Gastroesophageal sphincter (tissue), 4 donors: ENCODE results near the gene RNASE8. TPM values are rescaled to one million over a fixed set of nuclear protein-coding genes. Genes with fewer than 3 reads are reported as not detected.

ENCODE experiments used
- ATAC-seq: fragments of 150-250 bp; one replicate; pipeline ENCODE4 v1.9.1; 2016; ENCODE audit warnings: mild to moderate bottlenecking, moderate library complexity
- H3K27ac ChIP-seq, 4 donors: fragments of 200-600 bp; sonication (generic) in 3 of 4; 1 replicate in 3 of 4; 2 replicates in 1 of 4; pipeline ENCODE4 v1.5.1; 2016 to 2019
- H3K27me3 ChIP-seq: fragments of 200-600 bp; sonication (generic); one replicate; pipeline ENCODE4 v1.5.1; 2019
- H3K36me3 ChIP-seq, 2 donors: fragments of 200-600 bp; sonication (generic); one replicate each; pipeline ENCODE4 v1.5.1; 2019; ENCODE audit warnings: control low read depth in 1 of 2
- H3K4me1 ChIP-seq, 3 donors: fragments of 200-600 bp; sonication (generic); 1 replicate in 2 of 3; 2 replicates in 1 of 3; pipeline ENCODE4 v1.5.1; 2016 to 2019; ENCODE audit warnings: control low read depth in 2 of 3
- H3K4me3 ChIP-seq, 2 donors: fragments of 200-600 bp; sonication (generic); one replicate each; pipeline ENCODE4 v1.5.1; 2019; ENCODE audit warnings: mild to moderate bottlenecking in 1 of 2, moderate library complexity in 1 of 2
- H3K9me3 ChIP-seq, 3 donors: fragments of 200-600 bp; sonication (generic); one replicate each; pipeline ENCODE4 v1.5.1; 2017 to 2019; ENCODE audit warnings: control low read depth in 2 of 3
- CTCF ChIP-seq, 4 experiments: fragments of 200-600 bp in 2 of 4; fragments of 450-650 bp in 2 of 4; sonication (generic) in 1 of 4; IDR thresholded peaks; one replicate each; pipeline ENCODE4 v1.5.1; 2017 to 2019; ENCODE audit warnings: antibody characterized with exemption in 4 of 4, mild to moderate bottlenecking in 2 of 4, moderate library complexity in 2 of 4
- EP300 ChIP-seq: sonication (generic); formaldehyde crosslinking; IDR thresholded peaks from one replicate; pipeline ENCODE4 v1.6.1; 2017; ENCODE audit warnings: antibody characterized with exemption, mild to moderate bottlenecking
- POLR2A ChIP-seq, 2 donors: fragments of 450-650 bp; IDR thresholded peaks; one replicate each; pipeline ENCODE4 v1.6.1; 2017; ENCODE audit warnings: antibody characterized with exemption in 2 of 2, mild to moderate bottlenecking in 2 of 2, moderate library complexity in 1 of 2
- POLR2AphosphoS5 ChIP-seq: sonication (generic); formaldehyde crosslinking; IDR thresholded peaks from one replicate; pipeline ENCODE4 v1.6.1; 2017; ENCODE audit warnings: antibody characterized with exemption
- WGBS, 2 donors: methylation state at CpG; one replicate each; pipeline ENCODE4 v1.1.5; 2018; ENCODE audit warnings: low coverage in 1 of 2; 5-methylcytosine and 5-hydroxymethylcytosine counted together
- total RNA-seq, 4 donors: library from RNA; depleted of rRNA; stranded (reverse); fragments of >200 nt; gene quantifications; one replicate each; pipeline ENCODE4 v1.1.0, GENCODE V29; 2016

Gene RNASE8
- total RNA-seq, 4 donors from 2014 or later = not detected

- peaks cover 0 to 18% of the 10 kb centered on the region in 2 donors for H3K36me3 ChIP-seq
- peak overlapping the region; percentile 66 to 78 for H3K4me3 ChIP-seq
- H3K27me3 ChIP-seq = no peaks in the 10 kb centered on the region
- H3K4me1 ChIP-seq = peaks cover 0 to 47% (median 22%) of the 10 kb centered on the region in 3 donors
- peak; percentile 4 for ATAC-seq
- TF ChIP-seq EP300 (no peak), POLR2A (IDR thresholded peaks at IDR 0.05) (no peak), POLR2AphosphoS5 (no peak), CTCF (IDR thresholded peaks at IDR 0.05) (peak in 1 of 4 experiments; percentile 8)
- H3K27ac ChIP-seq = peak overlapping the region; percentile 4 to 93 (median 88)
- H3K9me3 ChIP-seq = no peaks in the 10 kb centered on the region
- WGBS, 2 donors = 0% methylated on average over 3 to 7 of the region's 40 CpGs
Measured at GRCh38 chr14:21069388-21070082, 11.9 kb downstream of the RNASE8 start.

- no peak for TF ChIP-seq CTCF (IDR thresholded peaks at IDR 0.05)
- TF ChIP-seq POLR2A (IDR thresholded peaks at IDR 0.05) = peak; percentile 38 to 44
- Histone ChIP-seq H3K36me3 (peaks cover 0 to 24% of the 10 kb centered on the region in 2 donors), H3K27ac (peak within 1 kb of the TSS; percentile 30 to 93 (median 88)), H3K9me3 (no peaks in the 10 kb centered on the region), H3K4me3 (peak within 1 kb of the TSS; percentile 66 to 78), H3K4me1 (peaks cover 0 to 47% (median 22%) of the 10 kb centered on the region in 3 donors), H3K27me3 (no peaks in the 10 kb centered on the region)
- WGBS, 2 donors = 0% methylated on average over 5 to 9 of the region's 63 CpGs
- peak; percentile 70 for ATAC-seq
Measured at GRCh38 chr14:21070083-21070609, 12.5 kb downstream of the RNASE8 start, which contains the start of gene ARHGEF40. ARHGEF40 (plus strand) TSS chr14:21070304; CDS start chr14:21070397, 93 bp downstream.

- Histone ChIP-seq H3K4me1 (peaks cover 0 to 47% (median 22%) of the 10 kb centered on the region in 3 donors), H3K27ac (peak overlapping the region; percentile 30 to 93 (median 88)), H3K36me3 (peaks cover 0 to 30% of the 10 kb centered on the region in 2 donors), H3K4me3 (peak overlapping the region; percentile 66 to 78), H3K9me3 (no peaks in the 10 kb centered on the region), H3K27me3 (no peaks in the 10 kb centered on the region)
- ATAC-seq = peak; percentile 10
- TF ChIP-seq EP300 = no peak
- no peak for TF ChIP-seq CTCF (IDR thresholded peaks at IDR 0.05)
- TF ChIP-seq POLR2A (IDR thresholded peaks at IDR 0.05) = peak in 1 of 2 donors; percentile 6
- 0 to 1% methylated on average over 1 to 10 of the region's 23 CpGs for WGBS, 2 donors
Measured at GRCh38 chr14:21070610-21071224, 13.1 kb downstream of the RNASE8 start.

- H3K36me3 ChIP-seq = peaks cover 0 to 37% of the 10 kb centered on the region in 2 donors
- no peaks in the 10 kb centered on the region for H3K27me3 ChIP-seq
- no peaks in the 10 kb centered on the region for H3K9me3 ChIP-seq
- peaks cover 0 to 47% (median 22%) of the 10 kb centered on the region in 3 donors for H3K4me1 ChIP-seq
- no CpG with 5 or more reads among the region's 37 CpGs for WGBS, 2 donors
- H3K4me3 ChIP-seq = peak overlapping the region; percentile 66 to 78
- peak overlapping the region; percentile 2 to 93 (median 88) for H3K27ac ChIP-seq
- ATAC-seq = peak; percentile 74
- no peak for TF ChIP-seq EP300
- peak; percentile 44 for TF ChIP-seq POLR2AphosphoS5
- peak in 1 of 4 experiments; percentile 9 for TF ChIP-seq CTCF (IDR thresholded peaks at IDR 0.05)
- TF ChIP-seq POLR2A (IDR thresholded peaks at IDR 0.05) = peak in 1 of 2 donors; percentile 15
Measured at GRCh38 chr14:21071225-21072030, 13.8 kb downstream of the RNASE8 start.
